Putamen (tissue), 1 donor: Measurements from ENCODE around the gene ELK1.
"Not testable (repeated sequence)": the region's sequence is repeated elsewhere in the genome, so short reads cannot be mapped to it uniquely, and the experiment has no call there.

Source experiments
- DNase-seq: peaks from one replicate; pipeline ENCODE4 v3.0.0-alpha.2; 2016; ENCODE audit warnings: low spot score

Gene ELK1

DNA sequence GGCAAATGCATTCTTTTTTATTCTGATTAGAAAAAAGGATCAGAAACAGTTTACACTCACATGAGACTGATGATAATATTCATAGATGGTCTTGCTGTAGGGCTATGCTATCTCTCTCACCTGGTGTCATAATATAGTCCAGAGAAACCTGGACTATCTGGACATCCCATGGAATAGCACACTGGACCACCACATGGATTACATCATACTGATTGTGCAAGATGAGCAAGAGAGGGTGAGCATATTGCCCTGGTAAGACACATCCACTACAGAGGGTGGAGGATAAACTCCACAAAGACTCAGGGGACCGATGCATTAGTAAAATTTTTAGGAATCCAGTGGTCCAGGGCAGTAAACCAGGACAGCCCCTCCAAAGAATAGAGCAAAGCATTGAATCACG, 38.9 kb downstream of the ELK1 start:
- DNase-seq, result no peak

DNA sequence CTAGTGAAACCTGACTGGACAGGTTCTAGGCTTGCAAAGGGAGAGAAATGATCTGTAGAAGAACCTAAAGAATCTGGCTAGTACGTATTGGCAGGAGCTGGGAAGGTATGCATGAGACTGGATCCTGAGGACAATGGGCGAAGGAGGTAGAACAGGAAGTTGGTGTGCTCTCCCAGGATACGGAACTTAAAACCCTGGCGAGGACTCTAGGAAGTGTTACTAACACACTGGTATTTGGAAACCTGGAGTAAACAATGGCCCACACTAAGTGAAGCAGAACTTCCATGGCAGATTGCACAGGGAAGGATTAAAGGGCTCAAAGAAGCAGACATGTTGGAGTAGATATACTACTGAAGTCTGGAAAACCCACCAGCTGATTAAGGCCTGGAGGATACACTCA, 39.9 kb downstream of the ELK1 start:
- DNase-seq, result no peak

DNA sequence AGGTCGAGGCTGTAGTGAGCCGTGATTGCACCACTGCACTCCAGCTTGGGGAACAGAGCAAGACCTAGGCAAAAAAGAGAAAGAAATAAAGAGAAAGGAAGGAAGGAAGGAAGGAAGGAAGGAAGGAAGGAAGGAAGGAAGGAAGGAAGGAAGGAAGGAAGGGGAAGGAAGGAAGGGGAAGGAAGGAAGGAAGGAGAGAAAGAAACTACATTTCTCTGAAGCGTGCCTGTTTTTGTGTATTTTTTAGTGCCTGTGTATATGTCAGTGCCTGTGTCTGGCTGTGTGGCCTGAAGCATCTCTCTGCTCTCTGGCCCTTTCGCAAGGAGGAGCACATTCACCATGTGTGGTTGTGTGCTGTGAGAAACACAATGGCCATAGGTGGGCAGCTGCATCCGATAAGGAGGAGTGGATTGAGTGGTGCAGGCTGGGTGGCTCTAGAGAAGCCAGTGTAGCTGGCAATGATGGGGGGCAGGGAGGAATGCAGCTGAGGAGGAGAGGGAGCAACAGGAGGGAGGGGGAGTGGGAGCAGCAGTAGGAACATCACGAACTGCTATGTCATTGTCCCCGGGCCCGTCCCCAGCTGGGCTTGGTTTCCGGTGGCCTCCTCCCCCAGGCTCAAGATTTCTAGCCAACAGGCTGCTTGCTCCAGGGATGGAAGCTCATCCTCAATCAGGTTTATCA, 42.1 kb downstream of the ELK1 start:
- DNase-seq, result no peak

DNA sequence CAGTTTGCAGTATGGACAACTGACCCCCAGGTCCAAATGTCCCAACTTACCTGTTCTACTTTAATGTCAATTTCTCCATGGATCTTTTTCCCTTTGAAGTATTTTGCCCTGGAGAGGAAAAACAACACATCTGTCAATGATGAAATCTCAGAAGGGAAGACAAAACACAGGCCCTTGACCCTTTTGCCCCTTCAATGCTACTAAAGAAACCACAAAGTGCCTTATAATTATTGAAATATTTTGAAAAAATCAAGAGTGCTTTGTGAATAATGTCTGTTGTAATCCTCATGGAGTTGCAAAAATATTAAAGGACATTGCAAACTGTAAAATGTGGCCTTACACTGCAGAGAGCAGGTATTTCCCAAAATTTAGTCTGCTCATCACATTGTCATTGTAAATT, 43.3 kb downstream of the ELK1 start:
- no peak for DNase-seq

DNA sequence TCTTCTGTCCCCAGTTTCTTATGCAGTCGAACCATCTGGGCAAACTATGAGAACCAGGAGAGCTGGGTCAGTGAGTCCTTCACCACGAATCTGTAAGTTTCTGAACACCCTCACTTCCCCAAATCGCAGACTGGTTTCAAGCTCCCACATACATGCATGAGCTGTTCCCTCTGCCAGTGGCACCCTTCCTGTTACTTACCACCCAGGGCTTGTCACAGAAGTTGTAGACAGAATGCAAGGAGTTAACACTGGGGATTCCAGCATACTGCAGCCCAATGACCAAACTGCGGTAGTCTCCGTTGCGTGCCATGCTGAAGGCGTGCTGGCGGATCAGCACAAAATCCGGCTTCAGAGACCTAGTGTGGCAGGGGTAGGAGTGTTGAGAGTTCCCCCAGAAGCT, 45.3 kb downstream of the ELK1 start:
- DNase-seq, result no peak

DNA sequence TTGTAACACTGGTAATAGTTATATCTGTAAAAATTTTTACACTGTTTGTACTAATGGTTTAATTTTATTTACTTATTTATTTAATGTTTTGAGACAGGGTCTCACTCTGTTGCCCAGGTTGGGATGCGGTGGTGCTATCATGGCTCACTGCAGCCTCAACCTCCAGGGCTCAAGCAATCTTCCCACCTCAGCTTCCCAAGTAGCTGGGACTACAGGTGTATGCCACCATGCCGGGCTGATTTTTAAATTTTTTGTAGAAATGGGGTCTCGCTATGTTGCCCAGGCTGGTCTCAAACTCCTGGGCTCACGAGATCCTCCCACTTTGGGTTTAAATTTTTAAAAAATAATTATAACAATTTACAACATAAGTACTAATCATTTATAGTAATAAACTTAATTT, 47.2 kb downstream of the ELK1 start:
- DNase-seq, result not testable (repeated sequence)

DNA sequence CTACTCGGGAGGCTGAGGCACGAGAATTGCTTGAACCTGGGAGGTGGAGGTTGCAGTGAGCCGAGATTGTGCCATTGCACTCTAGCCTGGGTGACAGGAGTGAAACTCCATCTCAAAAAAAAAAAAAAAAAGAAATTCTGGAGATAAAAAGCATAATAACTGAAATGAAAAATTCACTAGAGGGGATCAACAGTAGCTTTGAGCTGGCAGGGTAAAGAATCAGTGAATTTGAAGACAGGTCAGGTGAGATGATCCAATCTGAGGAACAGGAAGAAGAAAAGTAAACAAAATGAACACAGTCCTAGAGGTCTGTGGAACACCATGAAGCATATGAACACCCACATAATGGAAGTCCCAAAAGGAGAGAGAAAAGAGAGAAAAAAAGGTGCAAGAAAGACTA, 53.1 kb downstream of the ELK1 start:
- no peak for DNase-seq

DNA sequence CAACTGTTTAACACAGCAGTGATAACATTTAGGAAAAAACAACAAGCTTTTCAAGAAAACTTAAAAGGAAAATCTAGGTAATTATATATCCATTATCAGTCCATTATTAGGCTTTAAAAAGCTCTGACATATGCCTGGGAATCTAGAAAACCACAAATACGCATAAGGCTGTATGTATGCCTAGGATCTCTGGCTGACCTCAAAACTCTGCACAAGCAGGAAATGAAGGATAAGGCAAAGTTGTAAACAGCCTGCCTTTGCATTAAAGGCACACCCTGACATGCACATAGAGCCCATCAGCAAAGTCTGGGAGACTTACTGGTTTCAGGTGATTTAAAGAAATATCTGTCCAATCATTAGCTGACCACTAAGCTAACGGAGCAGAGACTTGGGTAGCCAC, 54.1 kb downstream of the ELK1 start:
- no peak for DNase-seq

DNA sequence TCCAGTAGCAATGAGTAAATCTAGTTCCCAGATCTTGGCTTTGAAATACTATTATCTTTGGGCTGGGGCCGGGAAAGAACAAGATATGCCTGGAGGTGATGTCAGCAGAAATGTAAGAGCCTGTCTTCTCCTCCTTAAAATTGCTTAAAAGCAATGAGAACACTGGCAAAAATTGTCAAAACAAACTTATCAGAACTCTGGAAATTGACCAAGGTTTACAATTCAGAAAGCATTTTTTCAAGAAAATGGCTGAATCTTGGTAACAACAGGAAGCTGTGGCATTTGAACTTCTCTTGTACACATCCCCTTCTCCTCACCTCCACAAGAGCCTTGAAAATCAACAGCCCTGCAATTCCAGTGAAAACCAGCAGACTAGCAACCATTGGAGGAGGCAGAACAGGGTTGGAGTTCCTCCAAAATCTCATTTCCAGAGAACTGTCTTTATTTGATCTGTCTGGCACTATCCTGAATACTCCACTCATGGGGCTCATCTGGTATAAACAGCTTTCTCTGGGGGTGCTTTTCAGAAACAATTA, 54.6 kb downstream of the ELK1 start:
- DNase-seq, result no peak

DNA sequence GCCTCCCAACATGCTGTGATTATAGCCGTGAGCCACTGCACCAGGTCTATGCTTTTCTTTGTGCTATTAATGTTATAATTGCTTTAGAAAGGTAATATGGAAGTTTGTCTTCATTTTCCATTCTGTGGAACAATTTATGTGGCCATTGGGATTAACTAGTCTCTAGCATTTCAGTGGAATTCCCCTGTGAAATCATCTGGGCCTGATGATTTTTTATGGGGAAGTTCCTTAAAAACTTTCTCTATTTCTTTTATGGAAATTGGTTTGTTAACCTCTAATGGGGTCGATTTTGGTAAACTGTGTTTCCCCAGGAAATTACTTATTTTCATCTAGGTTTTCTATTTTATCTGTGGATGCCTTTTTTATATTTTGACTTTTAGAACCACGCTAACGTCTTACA, 56.8 kb downstream of the ELK1 start:
- no peak for DNase-seq

DNA sequence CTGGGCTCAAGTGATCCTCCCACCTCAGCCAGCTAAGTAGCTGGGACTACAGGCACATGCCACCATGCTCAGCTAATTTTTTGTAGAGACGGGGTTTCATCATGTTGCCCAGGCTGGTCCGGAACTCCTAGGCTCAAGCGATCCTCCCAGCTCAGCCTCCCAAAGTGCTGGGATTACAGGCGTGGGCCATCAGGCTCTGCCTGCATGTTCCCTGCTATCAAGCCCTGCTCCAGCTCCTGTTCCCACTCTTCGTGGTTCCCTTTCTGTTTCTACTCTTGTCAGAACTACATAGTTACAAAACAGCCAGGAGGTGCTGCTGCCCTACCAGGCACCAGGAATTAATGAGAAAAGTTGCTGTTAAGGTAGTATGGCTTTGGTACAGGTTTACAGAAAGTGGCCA, 59.4 kb downstream of the ELK1 start:
- DNase-seq, result no peak

DNA sequence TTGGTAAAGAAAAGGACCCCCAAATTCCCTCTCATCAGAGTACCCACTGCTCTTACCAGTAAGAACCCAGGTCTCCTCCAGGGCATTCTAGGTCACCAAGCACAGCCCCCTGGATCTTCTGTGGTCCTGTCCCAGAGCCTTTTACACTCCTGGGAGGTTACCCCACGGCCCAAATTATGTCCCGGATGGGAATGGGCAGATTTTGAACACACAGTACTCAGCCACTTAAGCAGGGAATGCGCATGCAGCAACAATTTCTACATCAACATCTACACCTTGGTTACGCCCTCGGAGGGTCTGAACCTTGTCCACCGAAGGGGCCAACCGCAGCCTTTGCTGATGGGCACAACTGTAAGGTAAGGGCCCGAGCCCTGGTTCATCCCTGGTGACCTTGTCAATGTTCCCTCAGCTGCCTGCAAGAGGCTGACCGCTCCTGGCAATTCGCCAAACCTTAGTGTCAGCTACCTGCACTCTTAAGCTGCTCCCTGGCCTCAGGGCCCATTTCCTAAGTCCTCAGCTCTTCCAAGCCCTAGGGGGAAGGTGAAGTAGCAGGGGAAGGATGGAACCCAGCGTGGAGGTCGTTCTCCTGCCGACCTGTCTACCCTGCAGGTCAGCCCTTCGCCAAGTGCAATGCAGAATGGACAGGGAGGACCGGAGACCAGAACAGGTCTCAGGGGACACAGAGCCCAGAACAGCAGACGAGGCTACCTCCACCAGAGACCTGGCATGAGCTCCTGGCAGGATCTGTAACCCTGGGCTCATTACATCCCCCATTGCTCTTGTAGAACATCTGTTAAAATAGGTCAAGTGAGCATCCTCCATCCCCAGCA, 62.2 kb downstream of the ELK1 start:
- no peak for DNase-seq

DNA sequence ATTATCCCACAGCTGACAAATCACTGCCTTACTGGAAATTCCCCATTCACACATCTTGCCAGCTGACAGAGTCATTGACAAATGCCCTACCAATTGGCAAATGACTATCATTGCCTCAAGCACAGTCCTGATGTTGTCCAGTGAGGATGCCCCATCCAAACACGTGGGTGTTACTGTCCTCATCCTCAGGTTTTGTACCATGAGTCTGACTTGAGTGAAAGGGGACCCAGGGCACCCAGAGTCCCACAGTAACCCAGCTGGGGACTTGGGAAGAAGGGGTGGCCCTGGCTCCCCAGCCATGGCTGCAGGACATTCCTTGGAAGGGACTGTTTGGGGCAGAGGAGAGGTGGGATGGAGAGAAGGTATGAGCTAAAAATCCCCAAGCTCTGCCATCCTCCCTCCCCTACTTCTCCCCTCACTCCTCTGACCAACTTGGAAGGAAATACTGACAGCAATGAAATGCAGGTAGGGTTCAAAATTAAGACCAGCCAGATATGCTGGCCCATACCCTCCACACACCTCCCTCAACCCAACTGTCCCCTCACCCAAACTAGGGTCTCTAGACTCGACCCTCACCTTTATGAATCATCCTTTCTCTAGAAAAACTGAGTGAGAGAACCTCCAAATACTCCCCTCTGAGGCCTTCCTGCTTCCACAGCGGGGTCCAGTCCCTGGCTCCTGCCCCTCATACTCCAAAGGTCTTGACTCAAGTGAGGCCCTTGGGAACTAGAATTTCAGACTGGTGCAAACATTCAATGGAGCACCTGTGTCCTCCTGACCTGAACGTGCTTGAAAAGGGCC, 63.1 kb downstream of the ELK1 start:
- no peak for DNase-seq

DNA sequence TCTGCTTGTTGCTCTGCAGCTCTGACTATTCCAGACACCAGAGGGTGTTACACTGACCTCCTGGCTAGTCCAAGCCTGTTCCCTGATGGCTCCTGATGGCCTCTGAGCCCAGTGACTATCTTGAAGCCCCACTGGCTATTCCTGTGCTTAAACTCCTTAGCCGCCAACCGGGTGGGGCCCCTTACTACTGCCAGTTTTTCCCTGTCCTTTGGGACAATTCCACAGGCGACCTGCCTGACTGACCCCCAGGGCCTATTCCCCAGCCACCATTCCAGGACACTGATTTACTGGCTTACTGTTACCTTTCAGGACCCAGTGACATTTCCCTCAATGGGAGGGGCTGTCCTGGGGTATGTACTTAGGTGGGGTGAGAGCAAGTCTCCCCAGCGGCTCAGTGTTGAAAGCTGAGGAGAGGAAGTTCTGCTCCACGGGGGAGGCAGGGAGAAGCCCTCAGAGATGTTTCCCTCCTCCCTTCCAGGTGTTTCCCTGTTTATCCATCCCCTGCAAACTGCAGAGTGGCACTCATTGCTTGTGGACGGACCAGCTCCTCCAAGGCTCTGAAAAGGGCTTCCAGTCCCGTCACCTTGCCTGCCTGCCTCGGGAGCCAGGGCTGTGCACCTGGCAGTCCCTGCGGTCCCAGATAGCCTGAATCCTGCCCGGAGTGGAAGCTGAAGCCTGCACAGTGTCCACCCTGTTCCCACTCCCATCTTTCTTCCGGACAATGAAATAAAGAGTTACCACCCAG, 64.1 kb downstream of the ELK1 start:
- DNase-seq, result no peak
